Upper lobe of right lung (tissue), 1 donor: ENCODE measurements around the gene CDH1. TPM values are rescaled to one million over a fixed set of nuclear protein-coding genes. Genes with fewer than 3 reads are reported as not detected.

Experiments used
- ATAC-seq: fragments of 200-7000 bp; cut with Tn5 transposase; one replicate; pipeline ENCODE4 v1.9.1; 2020; ENCODE audit warnings: mild to moderate bottlenecking, moderate library complexity
- DNase-seq: peaks from one replicate; pipeline ENCODE4 v3.0.0-alpha.2; 2020
- H3K27ac ChIP-seq: fragments of 200-600 bp; one replicate; pipeline ENCODE4 v1.8.0; 2022
- H3K27me3 ChIP-seq: fragments of 200-600 bp; one replicate; pipeline ENCODE4 v1.8.0; 2022; ENCODE audit warnings: mild to moderate bottlenecking
- H3K36me3 ChIP-seq: fragments of 200-600 bp; one replicate; pipeline ENCODE4 v1.8.0; 2022
- H3K4me1 ChIP-seq: fragments of 200-600 bp; one replicate; pipeline ENCODE4 v1.8.0; 2022
- H3K4me3 ChIP-seq: fragments of 200-600 bp; one replicate; pipeline ENCODE4 v1.8.0; 2022; ENCODE audit warnings: mild to moderate bottlenecking
- H3K9me3 ChIP-seq: fragments of 200-600 bp; one replicate; pipeline ENCODE4 v1.8.0; 2022
- intact Hi-C: fragments of 100-400 bp; cut with DNase I; formaldehyde crosslinking; loops from one replicate; pipeline ENCODE4 v1.11.0; 2022
- long read RNA-seq: library from polyadenylated mRNA; unstranded; transcript quantifications from one replicate; pipeline ENCODE4 v2.0.0, GENCODE V29; 2021
- total RNA-seq: library from RNA; stranded (reverse); fragmentation: NEBNext Ultra II Directional; extraction: Animal tissue kit (Norgen Biotek cat#: 25700); gene quantifications from one replicate; pipeline ENCODE4 v1.2.1, GENCODE V29; 2021
- TF ChIP-seq, protein P1 (sequence below): fragments of 200-600 bp; IDR thresholded peaks from one replicate; pipeline ENCODE4 v1.8.0; 2022; ENCODE audit warnings: antibody characterized with exemption
- donor health status: DM: no; HTN: yes; CAD: no; lungs with severe emphysema.

The CDH1 gene
- 128 TPM for total RNA-seq
- long read RNA-seq, full-length matches to known transcripts, result 19 of 69 reads
- long read RNA-seq, partial matches to known transcripts, result 45 of 69 reads
- long read RNA-seq, other reads (novel, unspliced or antisense), result 5 of 69 reads

DNA sequence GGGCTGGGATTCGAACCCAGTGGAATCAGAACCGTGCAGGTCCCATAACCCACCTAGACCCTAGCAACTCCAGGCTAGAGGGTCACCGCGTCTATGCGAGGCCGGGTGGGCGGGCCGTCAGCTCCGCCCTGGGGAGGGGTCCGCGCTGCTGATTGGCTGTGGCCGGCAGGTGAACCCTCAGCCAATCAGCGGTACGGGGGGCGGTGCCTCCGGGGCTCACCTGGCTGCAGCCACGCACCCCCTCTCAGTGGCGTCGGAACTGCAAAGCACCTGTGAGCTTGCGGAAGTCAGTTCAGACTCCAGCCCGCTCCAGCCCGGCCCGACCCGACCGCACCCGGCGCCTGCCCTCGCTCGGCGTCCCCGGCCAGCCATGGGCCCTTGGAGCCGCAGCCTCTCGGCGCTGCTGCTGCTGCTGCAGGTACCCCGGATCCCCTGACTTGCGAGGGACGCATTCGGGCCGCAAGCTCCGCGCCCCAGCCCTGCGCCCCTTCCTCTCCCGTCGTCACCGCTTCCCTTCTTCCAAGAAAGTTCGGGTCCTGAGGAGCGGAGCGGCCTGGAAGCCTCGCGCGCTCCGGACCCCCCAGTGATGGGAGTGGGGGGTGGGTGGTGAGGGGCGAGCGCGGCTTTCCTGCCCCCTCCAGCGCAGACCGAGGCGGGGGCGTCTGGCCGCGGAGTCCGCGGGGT lies at the start of gene CDH1:
Gene CDH1, plus strand, starts transcription at position 247 of the 684 bp plus-strand sequence. Its CDS starts 124 bp downstream, at position 371.
- TF ChIP-seq, protein P1, sequence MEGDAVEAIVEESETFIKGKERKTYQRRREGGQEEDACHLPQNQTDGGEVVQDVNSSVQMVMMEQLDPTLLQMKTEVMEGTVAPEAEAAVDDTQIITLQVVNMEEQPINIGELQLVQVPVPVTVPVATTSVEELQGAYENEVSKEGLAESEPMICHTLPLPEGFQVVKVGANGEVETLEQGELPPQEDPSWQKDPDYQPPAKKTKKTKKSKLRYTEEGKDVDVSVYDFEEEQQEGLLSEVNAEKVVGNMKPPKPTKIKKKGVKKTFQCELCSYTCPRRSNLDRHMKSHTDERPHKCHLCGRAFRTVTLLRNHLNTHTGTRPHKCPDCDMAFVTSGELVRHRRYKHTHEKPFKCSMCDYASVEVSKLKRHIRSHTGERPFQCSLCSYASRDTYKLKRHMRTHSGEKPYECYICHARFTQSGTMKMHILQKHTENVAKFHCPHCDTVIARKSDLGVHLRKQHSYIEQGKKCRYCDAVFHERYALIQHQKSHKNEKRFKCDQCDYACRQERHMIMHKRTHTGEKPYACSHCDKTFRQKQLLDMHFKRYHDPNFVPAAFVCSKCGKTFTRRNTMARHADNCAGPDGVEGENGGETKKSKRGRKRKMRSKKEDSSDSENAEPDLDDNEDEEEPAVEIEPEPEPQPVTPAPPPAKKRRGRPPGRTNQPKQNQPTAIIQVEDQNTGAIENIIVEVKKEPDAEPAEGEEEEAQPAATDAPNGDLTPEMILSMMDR, result no peak
- H3K27ac ChIP-seq, result peak within 1 kb of the TSS; percentile 72

DNA sequence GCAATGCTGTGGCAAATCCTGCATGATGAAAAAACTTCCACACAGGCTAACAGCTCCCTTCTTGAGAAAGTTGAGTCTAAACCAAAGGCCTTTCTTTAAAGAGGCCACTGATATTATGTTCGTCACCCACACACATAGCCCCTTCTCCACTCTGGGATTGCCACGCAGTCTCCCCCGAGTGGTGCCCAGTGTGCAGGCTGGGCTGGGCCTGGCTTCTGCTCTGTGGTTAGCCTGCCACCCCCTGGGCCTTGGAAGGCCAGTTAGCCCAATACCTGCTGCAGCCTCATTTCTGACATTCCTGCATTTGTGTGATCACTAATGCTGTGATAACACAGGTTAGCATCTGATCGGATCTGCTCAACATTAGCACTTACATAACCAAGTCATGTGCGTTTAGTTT lies 47.2 kb upstream of the CDH1 start:
- TF ChIP-seq, protein P1, result no peak
- DNase-seq (no peak), ATAC-seq (no peak)
- Histone ChIP-seq H3K4me3 (no peak overlapping the region), H3K36me3 (no peaks in the 10 kb centered on the region), H3K27ac (no peak overlapping the region), H3K9me3 (no peaks in the 10 kb centered on the region), H3K4me1 (no peaks in the 10 kb centered on the region), H3K27me3 (no peaks in the 10 kb centered on the region)
- intact Hi-C loops, result no loop called here

More for the DNA sequence above, at the start of gene CDH1:
- peak; percentile 94 for ATAC-seq
- H3K9me3 ChIP-seq, result no peaks in the 10 kb centered on the region
- no peaks in the 10 kb centered on the region for H3K36me3 ChIP-seq
- H3K4me3 ChIP-seq, result peak within 1 kb of the TSS; percentile 39
- H3K27me3 ChIP-seq, result peaks cover 24% of the 10 kb centered on the region
- no peaks in the 10 kb centered on the region for H3K4me1 ChIP-seq
- intact Hi-C loops, result no loop called here
- DNase-seq, result peak; percentile 97

DNA sequence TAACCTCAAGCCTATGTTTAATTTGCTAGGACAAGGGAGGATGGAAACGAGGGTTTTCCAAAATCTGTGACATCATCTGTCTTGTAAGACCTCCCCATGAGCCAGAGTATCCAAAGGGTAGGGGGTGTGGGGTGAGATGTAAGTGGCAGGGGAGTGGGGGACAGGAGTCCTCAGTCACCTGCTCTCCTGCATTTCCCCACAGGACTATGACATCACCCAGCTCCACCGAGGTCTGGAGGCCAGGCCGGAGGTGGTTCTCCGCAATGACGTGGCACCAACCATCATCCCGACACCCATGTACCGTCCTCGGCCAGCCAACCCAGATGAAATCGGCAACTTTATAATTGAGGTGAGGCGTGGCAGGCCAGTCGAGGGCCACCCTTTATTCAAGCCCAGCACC lies 41.5 kb upstream of the CDH1 start:
- H3K27ac ChIP-seq, result no peak overlapping the region
- TF ChIP-seq, protein P1, result no peak
- intact Hi-C loops, result no loop called here
- no peak overlapping the region for H3K4me3 ChIP-seq
- no peaks in the 10 kb centered on the region for H3K4me1 ChIP-seq
- H3K27me3 ChIP-seq, result no peaks in the 10 kb centered on the region
- H3K9me3 ChIP-seq, result no peaks in the 10 kb centered on the region
- DNase-seq (no peak), ATAC-seq (no peak)
- H3K36me3 ChIP-seq, result no peaks in the 10 kb centered on the region

DNA sequence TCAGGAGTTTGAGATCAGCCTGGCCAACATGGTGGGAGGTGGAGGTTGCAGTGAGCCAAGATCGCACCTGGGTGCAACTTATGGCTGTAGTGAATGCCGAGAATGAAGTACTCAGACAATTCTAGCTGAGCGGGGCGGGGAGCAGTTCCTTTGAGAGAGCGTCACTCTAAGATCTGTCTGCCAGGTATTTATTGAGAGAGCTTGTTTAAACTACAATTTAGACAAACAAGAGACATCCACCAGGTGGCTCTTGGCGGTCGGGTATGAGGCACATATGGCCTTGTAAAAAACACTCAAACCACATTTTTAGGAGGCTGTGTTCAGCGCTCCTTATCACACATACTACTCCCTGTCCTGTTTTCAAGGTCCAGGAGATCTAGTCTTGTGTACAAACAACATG lies 40.6 kb upstream of the CDH1 start:
- Histone ChIP-seq H3K36me3 (no peaks in the 10 kb centered on the region), H3K27ac (no peak overlapping the region), H3K4me3 (no peak overlapping the region), H3K9me3 (no peaks in the 10 kb centered on the region), H3K4me1 (no peaks in the 10 kb centered on the region), H3K27me3 (no peaks in the 10 kb centered on the region)
- peak; percentile 46 for ATAC-seq
- intact Hi-C loops, result no loop called here
- TF ChIP-seq, protein P1, result no peak
- no peak for DNase-seq

DNA sequence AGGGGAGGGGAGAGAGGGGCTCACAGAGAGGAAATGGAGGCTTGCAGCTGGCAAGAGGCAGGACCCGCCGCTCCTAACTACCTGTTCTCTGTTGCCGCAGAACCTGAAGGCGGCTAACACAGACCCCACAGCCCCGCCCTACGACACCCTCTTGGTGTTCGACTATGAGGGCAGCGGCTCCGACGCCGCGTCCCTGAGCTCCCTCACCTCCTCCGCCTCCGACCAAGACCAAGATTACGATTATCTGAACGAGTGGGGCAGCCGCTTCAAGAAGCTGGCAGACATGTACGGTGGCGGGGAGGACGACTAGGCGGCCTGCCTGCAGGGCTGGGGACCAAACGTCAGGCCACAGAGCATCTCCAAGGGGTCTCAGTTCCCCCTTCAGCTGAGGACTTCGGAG lies 39.0 kb upstream of the CDH1 start:
- H3K4me1 ChIP-seq, result no peaks in the 10 kb centered on the region
- DNase-seq (no peak), ATAC-seq (no peak)
- no peak overlapping the region for H3K4me3 ChIP-seq
- no peaks in the 10 kb centered on the region for H3K9me3 ChIP-seq
- H3K27ac ChIP-seq, result no peak overlapping the region
- intact Hi-C loops, result no loop called here
- H3K36me3 ChIP-seq, result no peaks in the 10 kb centered on the region
- no peaks in the 10 kb centered on the region for H3K27me3 ChIP-seq
- TF ChIP-seq, protein P1, result no peak
